OCI-LY1 (cell line): Measurements from ENCODE around the gene DNAJC6.

Experiments used
- CTCF ChIP-seq: fragments of 200-600 bp; sonication (generic), shearing (Covaris generic); IDR thresholded peaks from 2 replicates; pipeline ENCODE4 v1.5.1; 2017; ENCODE audit warnings: mild to moderate bottlenecking, antibody characterized with exemption, low read length, moderate library complexity, mixed read lengths
- EZH2 ChIP-seq: fragments of 200-600 bp; sonication (generic), shearing (Covaris generic); IDR thresholded peaks from 2 replicates; pipeline ENCODE4 v1.8.0; 2017; ENCODE audit warnings: borderline replicate concordance, mixed run types, mild to moderate bottlenecking, antibody characterized with exemption, low read length, moderate library complexity, mixed read lengths

GRCh38 chr1:65269612-65270011, 39.7 kb upstream of the DNAJC6 start:
- no peak for TF ChIP-seq CTCF
- no peak for TF ChIP-seq EZH2
